ENCODE results near the gene DPM3.
"Not testable (repeated sequence)": the region's sequence is repeated elsewhere in the genome, so short reads cannot be mapped to it uniquely, and the experiment has no call there.

DPM3 gene

DNA sequence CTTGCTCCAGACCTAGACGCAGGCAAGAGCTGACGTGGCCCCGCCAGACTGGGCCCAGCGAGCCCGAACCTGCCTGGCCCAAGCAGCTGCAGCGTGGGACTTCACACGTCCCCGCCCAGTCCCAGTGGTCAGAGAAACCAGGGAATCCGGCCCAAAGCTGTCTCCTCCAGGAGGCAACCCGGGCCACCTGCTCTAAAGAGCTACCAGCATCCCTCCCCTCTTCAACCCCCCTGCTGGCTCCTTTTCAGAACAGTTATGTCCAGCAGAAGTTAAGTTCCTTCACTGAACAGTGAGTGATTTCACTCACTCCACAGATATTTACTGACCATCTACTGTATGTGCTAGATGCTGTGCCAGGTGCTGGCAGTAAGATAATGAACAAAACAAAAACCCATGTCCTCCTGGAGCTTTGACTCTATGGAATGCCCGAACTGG, 14.8 kb downstream of the DPM3 start:
- no peak for DNase-seq (ENCODE audit: low read depth)

DNA sequence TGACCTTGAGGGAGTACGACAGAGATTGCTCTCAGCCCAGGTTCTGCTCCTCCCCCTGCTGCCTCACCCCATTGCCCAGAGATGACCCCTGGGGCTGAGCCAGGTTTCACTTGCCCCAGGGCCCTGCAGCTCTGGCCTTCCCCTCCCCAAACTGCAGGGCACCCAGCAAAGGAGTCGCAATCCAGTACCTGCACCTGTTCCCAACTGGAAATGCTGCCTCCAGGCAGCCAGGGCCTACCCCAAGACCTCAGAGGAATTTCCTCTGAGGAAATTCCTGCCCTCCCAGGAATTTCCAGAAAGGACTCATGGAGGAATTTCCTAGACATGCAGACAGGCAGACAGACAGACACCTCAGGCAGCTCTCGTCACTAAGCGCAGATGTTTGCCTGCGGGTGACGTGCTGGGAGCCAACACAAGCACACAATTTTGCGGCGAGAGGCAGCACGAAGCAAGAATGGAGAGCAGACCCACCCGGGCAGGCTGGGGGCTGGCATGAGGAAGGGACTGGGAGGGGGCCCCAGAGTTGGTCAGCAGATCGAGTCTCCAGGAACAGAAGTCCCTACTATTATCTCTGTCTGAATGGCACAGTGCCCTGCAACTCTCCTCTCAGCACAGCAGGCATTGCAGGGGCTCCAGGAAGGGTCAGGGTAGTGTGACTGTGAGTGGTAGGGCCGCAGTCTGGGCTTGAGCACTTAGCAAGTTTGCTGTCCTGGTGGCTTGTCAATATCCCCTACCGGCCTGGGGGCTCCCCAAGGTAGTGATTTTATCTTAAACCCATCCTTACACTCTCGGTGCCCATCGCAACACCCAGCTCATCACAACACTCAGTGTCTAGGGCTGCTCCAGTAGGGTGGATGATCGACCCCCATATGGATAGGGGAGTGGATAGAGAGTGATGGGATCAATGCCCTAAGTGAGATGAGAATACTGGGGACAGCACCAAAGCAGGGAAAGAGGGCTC, 15.5 kb downstream of the DPM3 start:
- DNase-seq (ENCODE audit: low read depth): no peak

DNA sequence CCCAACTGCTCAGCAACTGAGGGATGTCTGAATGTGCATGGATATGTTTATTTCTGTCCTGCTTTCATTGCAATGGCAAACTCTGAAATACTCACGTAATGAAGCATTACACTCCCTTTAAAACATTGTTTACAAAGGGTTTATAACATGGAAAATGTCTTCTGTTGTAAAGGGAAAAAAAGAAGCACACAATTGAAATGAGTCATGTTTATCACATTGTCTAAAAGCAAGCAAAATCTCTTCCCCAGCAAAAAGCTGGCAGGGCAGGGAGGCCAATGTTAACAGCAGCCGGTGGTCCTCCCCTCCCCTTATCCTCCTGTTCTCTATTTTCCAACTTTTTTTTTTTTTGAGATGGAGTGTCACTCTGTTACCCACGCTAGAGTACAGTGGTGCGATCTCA, 16.5 kb downstream of the DPM3 start:
- no peak for DNase-seq (ENCODE audit: low read depth)

DNA sequence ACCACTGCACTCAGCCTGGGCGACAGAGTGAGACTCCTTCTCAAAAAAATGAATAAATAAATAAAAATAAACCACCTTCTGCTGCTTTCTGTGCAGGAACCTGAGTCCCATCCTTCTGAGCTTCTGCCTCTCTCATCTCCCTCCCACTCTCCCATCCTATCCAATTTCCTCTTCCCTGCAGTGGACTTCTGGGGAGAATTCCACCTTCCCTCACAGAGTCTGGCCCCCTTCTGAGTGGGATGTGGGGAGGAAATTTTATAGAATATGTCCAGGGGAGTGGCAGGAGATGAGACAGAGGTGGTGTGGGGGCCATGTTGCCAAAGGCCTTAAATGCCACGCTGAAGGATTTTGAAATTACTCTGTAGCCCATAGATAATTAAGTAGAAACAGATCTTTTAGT, 18.0 kb downstream of the DPM3 start:
- DNase-seq (ENCODE audit: low read depth): no peak

DNA sequence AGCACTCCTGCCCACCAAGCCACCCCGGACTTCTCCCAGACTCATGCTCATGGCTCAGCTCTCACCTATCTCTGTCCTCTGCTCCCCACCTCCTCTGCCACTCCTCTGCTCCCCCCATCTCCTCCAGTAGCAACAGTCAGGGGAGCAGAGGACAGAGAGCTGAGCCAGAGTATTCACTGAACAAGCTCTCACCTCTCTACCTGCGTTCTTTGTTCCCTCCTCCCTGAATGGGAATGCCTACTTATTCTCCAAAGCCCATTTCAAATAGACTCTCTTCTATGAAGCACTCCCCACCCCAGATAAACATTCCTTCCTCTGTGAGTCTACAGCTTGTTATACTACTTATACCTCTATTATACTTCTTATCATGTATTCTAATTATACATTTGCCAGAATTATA, 19.1 kb downstream of the DPM3 start:
- no peak for DNase-seq (ENCODE audit: low read depth)

DNA sequence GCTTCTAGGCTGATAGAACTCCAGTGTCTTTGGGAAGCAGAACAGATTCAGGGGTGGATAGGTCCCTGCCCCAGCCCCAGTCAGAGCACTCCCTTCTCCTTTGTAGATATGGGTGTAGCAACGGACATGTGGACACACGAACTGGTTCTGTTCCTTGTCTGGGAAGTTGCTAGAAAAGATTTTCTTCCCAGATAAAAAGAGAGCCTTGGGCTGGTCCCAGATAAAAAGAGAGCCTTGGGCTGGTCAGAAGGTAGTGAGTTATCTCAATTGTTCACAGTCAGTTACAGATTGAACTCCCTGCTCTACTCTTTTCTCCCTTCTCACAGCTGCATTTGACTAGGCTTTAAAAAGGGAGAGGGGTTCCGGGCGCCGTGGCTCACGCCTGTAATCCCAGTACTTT, 20.1 kb downstream of the DPM3 start:
- no peak for DNase-seq (ENCODE audit: low read depth)

DNA sequence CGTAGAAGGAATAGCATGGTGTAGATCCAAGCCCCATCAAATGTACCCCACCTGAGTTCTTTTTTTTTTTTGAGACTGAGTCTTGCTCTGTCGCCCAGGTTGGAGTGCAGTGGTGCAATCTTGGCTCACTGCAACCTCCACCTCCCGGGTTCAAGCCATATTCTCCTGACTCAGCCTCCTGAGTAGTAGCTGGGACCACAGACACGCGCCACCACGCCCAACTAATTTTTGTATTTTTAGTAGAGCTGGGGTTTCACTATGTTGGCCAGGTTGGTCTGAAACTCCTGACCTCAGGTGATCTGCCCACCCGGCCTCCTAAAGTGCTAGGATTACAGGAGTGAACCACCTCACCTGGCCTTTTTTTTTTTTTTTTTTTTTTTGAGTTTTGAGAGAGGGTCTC, 22.2 kb downstream of the DPM3 start:
- not testable (repeated sequence) for DNase-seq (ENCODE audit: low read depth)

DNA sequence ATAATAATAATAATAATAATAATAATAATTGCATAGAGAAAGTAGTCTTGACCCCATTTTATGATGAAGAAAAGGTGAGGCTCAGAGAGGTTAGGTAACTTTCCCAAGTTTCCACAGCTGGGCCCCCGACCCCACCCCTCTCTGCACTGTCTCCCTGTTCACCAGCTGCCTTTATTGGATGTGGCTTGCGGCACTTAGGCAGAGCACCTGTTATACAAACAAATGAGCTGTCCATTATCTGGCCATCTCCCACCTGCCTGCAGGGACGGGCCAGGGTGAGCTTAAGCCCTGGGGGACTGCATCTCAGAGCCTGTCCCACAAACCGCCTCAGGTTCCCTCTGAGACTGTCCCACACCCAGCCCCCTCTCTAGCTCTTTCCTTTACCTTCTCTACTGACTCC, 22.7 kb downstream of the DPM3 start:
- DNase-seq (ENCODE audit: low read depth): no peak

DNA sequence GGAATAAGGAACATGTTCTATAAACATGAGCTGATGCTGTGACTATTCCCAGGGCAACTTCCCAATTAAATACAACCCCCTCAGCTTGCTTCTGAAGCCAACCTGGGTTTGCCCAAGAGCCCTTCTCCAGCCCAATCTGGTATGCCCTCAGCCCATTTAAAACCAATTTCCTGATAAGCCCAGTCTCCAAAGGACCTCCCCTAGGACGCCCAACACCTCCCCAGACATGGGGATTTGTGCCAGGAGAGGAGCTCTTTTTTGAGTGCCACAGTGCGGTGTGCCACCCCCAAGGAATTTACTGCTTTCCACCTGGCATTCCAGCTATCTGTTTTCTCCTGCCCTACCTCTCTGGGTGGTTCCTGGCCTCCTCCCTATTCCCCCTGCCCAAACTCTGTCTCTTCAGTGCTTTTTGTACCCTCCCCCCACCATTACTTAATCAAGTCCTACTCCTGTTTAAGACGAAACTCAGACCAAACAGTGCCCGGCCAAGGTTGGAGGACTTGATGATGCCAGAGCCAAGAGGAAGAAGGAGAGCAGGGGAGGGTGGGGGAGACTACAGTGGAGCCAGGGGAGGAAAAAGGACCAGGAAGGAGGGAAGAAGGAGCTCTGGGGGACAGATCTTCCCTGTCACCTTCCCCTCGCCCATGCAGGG, 24.1 kb downstream of the DPM3 start:
- no peak for DNase-seq (ENCODE audit: low read depth)

DNA sequence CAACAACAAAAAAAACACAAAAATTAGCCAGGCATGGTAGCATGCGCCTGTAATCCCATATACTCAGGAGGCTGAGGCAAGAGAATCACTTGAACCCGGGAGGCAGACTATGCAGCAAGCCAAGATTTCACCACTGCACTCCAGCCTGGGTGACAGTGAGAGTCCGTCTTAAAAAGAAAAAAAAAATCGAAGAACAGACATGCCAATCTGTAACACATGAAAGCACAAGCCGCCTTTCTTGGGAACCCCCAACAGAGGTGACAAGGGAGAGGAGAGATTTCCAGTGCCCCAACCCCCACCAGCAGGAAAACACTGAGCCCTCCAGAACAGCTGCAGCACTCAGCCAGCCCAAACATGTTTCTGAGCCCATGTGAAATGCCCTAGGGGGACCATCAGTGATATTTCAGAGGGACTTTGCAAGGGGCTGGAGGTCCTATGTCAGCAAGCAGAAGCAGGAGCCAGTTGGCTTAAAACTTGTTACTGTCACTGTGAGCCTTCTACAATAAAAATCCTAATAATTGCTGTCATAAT, 26.8 kb downstream of the DPM3 start:
- DNase-seq (ENCODE audit: low read depth): no peak

DNA sequence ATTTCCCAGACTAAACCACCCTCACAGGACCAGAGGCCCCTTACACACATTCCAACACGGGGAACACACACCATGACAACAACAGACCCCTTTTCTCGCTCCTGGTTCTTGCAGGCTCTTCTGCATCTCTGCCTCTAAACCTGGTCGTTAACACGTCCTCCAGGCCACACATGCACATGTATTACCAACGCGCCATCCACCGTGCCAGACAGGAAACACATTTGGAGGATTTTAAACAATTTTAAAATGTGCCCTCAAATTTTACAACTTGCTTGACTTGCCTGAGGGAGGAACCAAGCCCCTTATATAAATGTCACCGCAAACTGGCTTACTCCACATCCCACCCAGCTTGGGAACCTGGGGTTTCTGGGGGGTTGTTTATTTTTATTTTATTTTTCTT, 29.5 kb downstream of the DPM3 start:
- no peak for DNase-seq (ENCODE audit: low read depth)

DNA sequence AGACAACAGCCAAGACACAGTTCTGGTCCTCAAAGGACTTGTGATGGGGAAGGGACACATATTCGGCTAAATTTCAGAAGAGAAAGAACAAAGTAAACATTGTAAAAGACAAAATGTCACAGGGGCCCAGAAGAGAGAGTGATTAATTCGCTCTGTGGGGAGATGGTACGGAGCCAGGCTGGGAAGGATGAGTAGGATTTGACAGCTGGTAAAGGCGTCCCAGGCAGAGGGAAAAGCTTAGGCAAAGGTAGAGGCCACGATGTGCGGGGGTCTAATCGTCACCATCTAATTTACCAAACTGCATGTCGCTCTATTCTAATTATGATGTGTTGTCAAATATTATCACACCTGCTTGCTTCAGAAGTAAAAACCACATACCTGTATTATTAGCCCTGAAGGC, 29.9 kb downstream of the DPM3 start:
- DNase-seq (ENCODE audit: low read depth): no peak

DNA sequence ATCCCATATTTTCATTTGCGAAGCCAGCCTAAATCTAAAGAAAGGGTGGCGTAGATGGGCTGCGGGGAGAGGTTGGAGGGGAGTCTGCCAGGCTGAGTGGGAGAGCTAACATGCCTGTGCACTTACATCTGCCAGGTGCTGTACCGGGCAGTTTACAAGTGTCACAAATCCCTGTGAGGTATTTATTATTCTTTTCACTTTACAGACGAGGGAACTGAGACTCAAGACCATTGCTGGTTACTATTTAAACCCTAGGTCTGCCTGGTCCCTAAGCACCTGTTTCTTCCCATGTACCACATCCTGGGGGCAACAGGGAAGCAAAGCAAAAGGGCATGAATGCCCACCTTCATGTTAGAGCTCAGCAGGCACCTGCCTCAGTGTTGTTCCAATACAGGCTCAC, 32.0 kb downstream of the DPM3 start:
- DNase-seq (ENCODE audit: low read depth): no peak

DNA sequence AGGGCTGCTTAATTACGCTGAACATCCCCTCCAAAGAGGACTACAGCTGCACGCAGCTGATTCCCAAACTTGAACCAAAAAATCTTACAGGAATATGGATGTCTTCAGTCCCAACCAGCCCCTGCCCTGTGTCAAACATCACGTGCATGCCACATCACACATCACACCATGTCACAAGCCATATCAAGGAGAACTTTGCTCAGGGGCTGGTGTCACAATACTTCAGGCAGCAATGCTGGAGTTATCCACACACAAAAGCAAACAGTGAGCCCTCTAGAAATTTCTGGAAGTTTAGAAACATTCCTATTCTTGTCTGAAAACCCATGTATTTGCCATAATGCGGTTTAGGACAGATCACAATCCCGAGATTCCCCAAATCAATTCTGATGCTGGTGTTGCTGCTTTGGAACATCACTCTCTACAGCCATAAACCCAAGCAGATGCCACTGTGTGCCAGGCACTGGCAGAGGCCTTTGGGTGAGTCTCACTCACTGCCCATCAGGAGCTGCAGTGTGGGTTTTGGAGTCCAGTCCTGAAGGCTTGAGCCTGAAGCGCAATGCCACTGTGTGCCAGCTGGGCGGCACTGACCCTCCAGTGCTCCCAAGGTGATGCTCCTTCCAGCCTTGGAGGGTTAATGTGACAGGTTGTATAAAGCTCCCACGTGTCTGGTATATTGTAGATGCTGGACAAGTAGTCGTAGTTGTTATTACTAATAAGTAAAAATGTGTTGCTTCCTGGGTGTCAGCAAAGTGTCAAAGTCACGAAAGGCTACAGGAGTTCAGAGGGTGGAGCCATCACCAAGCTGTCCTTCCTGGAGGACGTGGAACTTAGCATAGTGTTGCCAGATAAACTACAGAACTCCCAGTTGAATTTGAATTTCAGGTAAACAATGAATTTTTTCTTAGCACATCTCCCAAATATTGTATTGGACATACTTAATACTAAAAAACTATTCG, 32.7 kb downstream of the DPM3 start:
- DNase-seq (ENCODE audit: low read depth): no peak

DNA sequence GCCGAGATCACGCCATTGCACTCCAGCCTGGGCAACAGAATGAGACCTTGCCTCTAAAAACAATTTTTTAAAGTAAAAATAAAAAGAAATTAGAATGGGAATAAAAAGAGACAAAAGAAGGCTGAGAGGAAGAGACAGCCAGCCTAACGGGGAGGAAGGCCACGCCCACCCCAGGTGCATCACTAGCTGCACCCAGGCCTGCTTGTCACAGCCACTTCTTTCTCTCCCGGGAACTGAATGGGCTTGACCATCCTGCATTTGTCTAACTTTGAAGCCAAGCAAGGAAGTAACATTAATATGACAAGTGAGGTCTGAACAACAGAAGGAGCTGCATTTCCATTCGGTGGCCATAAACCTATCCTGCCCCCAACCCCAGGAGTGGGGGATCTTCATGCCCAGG, 33.5 kb downstream of the DPM3 start:
- DNase-seq (ENCODE audit: low read depth): no peak

DNA sequence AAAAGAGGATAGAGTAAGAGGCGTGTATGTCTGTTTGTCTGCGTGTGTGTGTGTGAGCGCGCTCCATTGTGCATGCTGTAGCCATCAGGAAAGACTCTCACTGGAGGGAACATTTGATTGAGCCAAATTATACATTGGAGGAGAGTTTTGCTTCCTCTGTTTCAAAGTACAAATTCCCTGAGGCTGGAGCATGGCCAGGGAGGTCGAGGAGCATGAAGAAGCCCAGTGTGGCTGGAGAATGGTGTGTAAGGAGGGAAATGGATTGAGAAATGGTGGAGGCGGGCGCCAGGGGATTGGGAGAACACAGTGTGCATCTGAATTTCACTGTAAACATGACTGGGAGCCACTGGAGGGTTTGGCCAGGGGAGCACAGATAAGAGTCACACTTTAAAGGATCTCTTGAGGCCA, 34.7 kb downstream of the DPM3 start:
- no peak for DNase-seq (ENCODE audit: low read depth)

DNA sequence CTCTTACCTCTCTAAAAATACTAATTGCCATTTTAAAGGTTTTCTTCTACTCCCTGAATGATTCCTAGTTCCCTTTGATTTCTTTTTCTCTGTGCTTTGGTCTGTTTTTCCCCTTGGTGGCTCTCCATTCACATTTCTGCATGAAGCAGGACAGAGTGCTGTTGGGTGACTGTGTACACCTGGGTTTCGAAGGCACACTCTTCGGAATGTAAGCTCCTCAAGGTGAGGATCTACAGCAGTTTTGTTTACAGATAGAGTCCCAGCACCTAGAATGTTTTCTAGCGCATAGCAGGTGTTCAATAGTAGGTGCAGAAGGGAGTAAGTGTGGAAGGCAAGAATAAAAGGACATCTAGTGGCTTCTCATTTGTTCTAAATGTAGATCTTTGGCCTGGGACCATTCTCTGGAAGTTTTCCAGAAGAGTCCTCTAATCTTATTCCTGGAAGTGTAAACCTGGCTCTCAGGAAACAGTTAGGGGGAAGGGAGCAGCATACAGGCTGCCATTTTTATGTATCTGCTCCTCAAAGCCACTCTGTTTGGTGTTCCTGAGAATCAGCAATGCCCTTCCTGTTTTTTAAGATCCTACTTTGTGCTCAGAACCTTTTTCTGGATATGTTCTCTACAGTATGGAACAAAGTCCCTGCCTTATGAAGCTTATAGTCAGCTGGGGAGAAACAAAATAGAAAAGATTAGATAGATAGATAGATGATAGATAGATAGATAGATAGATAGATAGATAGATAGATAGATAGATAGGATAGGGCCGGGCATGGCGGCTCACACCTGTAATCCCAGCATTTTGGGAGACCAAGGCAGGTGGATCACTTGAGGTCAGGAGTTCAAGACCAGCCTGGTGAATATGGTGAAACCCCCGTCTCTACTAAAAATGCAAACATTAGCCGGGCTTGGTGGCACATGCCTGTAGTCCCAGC, 35.5 kb downstream of the DPM3 start:
- no peak for DNase-seq (ENCODE audit: low read depth)

DNA sequence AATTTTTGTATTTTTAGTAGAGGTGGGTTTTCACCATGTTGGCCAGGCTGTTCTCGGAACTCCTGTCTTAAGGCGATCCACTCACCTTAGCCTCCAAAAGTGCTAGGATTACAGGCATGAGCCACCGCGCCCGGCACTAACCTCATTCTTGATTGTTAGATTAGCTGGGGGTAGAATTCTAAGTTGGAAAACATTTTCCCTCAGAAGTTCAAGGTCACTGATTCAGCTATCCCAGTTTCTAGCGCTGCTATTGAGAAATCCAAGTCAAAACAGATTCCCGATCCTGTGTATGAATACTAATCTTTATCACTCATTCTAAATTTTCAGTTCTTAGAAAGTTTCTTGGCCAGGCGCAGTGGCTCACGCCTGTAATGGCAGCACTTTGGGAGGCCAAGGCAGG, 37.0 kb downstream of the DPM3 start:
- no peak for DNase-seq (ENCODE audit: low read depth)

DNA sequence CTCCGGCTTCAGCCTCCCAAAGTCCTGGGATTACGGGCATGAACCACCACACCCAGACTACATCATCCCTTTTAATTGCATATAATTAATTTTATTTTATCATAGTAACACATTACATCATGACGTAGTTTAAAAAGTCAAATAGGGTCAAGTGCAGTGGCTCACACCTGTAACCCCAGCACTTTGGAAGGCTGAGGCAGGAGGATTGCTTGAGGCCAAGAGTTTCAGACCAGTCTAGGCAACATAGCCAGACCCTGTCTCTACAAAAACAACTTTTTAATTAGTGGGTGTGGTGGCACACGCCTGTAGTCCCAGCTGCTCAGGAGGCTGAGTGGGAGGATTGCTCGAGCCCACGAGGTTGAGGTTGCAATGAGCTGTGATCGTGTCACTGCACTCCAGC, 41.0 kb downstream of the DPM3 start:
- DNase-seq (ENCODE audit: low read depth): no peak

DNA sequence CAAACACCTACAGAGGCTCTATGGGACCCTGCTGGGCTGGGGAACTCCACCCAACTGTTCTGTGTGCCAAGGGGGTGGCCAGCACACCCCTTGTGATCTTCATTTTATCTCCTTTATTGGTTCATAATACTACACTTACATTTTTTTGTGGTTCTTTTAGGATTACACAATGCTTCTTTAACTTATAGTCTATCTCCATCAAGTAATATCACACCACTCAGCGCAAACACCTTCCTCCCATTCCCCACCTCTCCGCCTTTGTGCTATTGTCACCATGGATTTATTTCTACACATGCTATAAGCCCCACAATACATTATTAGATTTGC, 45.7 kb downstream of the DPM3 start:
- no peak for DNase-seq (ENCODE audit: low read depth)

Measured in activated T-cell treated with anti-CD3 and anti-CD28 coated beads for 24 hours (primary cell).